ENCODE measurements around the gene RASSF1. TPM values are rescaled to one million over a fixed set of nuclear protein-coding genes. Genes with fewer than 3 reads are reported as not detected.

The RASSF1 gene
- total and polyA plus RNA-seq, 8 donors = 10.3 to 29.5 (median 14.2) TPM

DNA sequence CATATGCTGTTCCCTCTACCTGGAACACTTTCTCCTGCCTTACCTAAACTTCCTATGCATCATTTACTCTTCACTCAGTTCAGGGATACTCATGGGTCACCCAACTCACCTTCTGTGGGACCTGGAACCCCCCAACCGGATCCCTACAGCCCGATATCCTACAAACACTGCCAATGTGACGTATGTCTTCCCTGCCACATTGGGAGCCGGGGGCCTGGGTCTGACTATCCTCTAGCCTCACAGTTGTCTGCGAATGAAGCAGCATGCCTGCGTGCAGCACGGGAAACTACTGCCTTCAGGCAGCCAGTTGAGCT is 9.5 kb upstream of the RASSF1 start:
- 4% methylated on average over 7 of the region's 7 CpGs for WGBS, 2 donors
- Histone ChIP-seq H3K27ac (peak overlapping the region; percentile 82 to 94 (median 92)), H3K9me3 (no peaks in the 10 kb centered on the region), H3K4me3 (peak overlapping the region; percentile 45 to 69 (median 56)), H3K27me3 (no peaks in the 10 kb centered on the region), H3K36me3 (peaks cover 3 to 30% (median 7%) of the 10 kb centered on the region in 3 donors), H3K4me1 (peaks cover 0 to 32% (median 11%) of the 10 kb centered on the region in 3 donors)
- TF ChIP-seq, protein P1, sequence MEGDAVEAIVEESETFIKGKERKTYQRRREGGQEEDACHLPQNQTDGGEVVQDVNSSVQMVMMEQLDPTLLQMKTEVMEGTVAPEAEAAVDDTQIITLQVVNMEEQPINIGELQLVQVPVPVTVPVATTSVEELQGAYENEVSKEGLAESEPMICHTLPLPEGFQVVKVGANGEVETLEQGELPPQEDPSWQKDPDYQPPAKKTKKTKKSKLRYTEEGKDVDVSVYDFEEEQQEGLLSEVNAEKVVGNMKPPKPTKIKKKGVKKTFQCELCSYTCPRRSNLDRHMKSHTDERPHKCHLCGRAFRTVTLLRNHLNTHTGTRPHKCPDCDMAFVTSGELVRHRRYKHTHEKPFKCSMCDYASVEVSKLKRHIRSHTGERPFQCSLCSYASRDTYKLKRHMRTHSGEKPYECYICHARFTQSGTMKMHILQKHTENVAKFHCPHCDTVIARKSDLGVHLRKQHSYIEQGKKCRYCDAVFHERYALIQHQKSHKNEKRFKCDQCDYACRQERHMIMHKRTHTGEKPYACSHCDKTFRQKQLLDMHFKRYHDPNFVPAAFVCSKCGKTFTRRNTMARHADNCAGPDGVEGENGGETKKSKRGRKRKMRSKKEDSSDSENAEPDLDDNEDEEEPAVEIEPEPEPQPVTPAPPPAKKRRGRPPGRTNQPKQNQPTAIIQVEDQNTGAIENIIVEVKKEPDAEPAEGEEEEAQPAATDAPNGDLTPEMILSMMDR (IDR thresholded peaks at IDR 0.05) = no peak
- FAIRE-seq (no peak), DNase-seq (no peak), ATAC-seq (no peak)
- intact Hi-C loops (cut with DNase I) = no loop called here

GRCh38 chr3:50347187-50347813 is 6.7 kb upstream of the RASSF1 start:
- TF ChIP-seq, protein P1 (IDR thresholded peaks at IDR 0.05) = peak; percentile 25 to 49 (median 36)
- WGBS, 2 donors = 26 to 30% methylated on average over 12 to 14 of the region's 14 CpGs
- Histone ChIP-seq H3K4me3 (no peak overlapping the region), H3K27ac (no peak overlapping the region), H3K36me3 (peaks cover 0 to 9% (median 0%) of the 10 kb centered on the region in 3 donors), H3K4me1 (peaks cover 0 to 22% (median 7%) of the 10 kb centered on the region in 3 donors), H3K27me3 (no peaks in the 10 kb centered on the region), H3K9me3 (no peaks in the 10 kb centered on the region)
- DNase-seq = peak in 4 of 6 donors; percentile 70 to 84 (median 80)
- FAIRE-seq = peak; percentile 37
- peak in 3 of 4 donors; percentile 7 to 15 (median 12) for ATAC-seq
- intact Hi-C loops (cut with DNase I) = loop anchor here in 2 of 3 donors (5.0 to 10.0 kb wide), 2 partner anchors 195 to 208 kb away; no protein-coding TSS in a partner anchor

DNA sequence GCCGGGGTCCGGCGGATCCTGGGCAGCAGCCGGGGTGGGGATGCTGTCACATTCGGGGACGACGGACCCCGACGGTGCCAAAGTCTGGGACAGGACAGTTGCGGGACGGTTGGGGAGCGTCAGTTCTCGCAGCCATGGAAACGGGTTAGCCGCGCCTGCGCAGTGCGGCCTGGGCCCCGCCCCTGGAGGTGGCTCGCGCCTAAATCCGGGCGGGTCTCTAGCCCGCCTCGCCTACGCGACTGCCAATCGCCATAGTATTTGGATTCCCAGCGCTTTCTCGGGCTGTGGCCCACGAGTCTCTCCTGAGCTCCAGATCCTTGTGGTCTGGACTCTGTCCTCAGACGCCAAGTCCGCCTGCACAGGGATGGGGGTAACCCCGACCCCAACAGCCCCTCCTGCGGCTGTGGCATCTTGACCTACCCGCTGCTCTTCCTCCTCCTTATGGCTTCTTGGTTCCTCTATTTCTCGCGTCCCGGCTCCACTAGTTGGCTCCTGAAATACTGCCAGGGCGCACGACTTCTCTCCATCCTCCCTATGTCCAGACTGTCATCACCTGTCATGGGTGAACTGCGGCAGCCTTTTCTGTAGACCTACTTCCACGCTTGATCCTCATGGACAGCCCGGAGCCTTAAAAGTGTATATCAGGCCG is 5.1 kb upstream of the RASSF1 start, which contains the start of gene ZMYND10:
ZMYND10 (minus strand) TSS at position 147 of the 649 bp plus-strand sequence. CDS start 153 bp downstream, outside the sequence.
- TF ChIP-seq, protein P1 (IDR thresholded peaks at IDR 0.05) = no peak
- Histone ChIP-seq H3K36me3 (peaks cover 0 to 9% (median 0%) of the 10 kb centered on the region in 3 donors), H3K4me3 (peak within 1 kb of the TSS in 2 of 4 donors; percentile 14 to 27), H3K27me3 (no peaks in the 10 kb centered on the region), H3K27ac (no peak within 1 kb of the TSS), H3K9me3 (no peaks in the 10 kb centered on the region), H3K4me1 (peaks cover 0 to 12% (median 7%) of the 10 kb centered on the region in 3 donors)
- DNase-seq = peak in 2 of 6 donors; percentile 59 to 75
- FAIRE-seq = no peak
- WGBS, 2 donors = 25 to 30% methylated on average over 45 of the region's 45 CpGs
- intact Hi-C loops (cut with DNase I) = loop anchor here in 2 of 3 donors (5.0 to 10.0 kb wide), 2 partner anchors 197 to 209 kb away; no protein-coding TSS in a partner anchor
- ATAC-seq = peak in 2 of 4 donors; percentile 10 to 20

DNA sequence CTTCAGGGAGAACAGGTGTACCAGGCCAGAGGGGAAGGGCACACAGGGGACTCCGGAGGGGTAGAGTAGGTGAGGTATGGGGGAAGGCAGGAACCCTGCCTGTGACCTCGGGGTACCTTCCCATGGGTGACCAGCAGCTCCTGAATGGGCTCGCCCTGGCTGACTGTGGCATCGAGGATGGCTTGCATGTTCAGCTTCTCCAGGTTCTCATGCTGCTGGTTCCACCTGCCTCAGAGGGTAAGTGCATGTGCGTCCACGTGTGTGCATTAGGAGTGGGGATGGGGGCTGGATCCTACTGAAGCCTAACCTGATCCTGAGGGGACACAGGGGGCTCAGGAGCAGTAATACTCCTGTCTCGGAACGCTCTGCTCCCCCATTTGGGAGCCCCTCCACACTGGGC is 4.4 kb upstream of the RASSF1 start:
- DNase-seq (no peak), FAIRE-seq (no peak), ATAC-seq (no peak)
- peaks cover 0 to 12% (median 7%) of the 10 kb centered on the region in 3 donors for H3K4me1 ChIP-seq
- H3K9me3 ChIP-seq = no peaks in the 10 kb centered on the region
- TF ChIP-seq, protein P1 (IDR thresholded peaks at IDR 0.05) = no peak
- H3K4me3 ChIP-seq = peak overlapping the region in 2 of 4 donors; percentile 14 to 27
- H3K27me3 ChIP-seq = no peaks in the 10 kb centered on the region
- 75 to 86% methylated on average over 8 of the region's 8 CpGs for WGBS, 2 donors
- intact Hi-C loops (cut with DNase I) = loop anchor here in 2 of 3 donors (5.0 to 10.0 kb wide), 2 partner anchors 197 to 210 kb away; no protein-coding TSS in a partner anchor
- no peak overlapping the region for H3K27ac ChIP-seq
- peaks cover 0 to 9% (median 0%) of the 10 kb centered on the region in 3 donors for H3K36me3 ChIP-seq

All from pancreas (tissue), 10 donors.